Measurements from ENCODE around the gene CGNL1.

The CGNL1 gene

DNA sequence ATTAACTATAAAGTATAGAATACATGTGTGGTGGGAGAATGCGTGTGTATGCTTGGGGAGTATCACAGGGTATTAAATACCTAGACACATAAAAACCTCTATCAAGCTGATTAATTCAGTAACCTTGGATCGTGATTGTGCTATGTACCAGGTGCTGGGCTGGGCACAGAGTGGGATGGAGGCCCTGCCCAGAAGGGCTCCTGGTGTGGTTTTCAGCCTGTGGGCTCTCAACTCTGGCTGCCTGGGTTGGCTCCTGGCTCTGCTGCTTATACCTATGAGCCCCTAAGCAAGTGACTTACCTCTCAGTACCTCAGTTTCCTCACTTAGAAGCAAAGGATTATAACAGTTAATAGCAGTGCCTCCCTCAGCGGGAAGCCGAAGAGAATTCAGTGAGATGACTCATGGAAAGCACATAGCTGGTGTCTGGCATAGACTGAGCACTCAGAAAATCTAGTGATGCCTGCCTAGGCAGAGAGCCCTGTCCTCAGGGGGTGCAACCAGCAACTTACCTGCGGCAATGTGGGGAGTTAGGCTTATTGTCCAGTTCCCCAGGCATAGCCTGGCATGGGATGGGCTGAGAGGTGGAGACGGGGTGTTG, 124.8 kb downstream of the CGNL1 start:
- DNase-seq, result no peak

DNA sequence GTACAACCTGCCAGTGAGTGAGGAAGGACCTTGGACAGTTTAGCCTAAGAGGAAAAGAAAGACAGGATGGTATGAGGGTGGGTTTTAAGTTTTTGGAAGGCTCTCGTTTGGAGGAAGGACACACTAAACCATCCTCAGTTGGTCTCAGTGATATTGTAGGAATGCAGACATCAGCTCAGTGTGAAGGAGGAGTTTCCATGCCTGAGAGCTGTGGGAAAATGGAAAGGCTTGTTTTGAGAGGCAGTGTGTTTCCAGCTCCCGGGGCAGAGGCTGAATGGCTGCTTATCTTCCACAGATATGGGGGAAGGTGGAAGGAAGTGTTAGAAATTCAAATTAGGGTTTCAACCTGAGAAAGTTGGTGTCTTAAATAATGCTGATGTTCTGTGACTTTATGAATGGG, 125.8 kb downstream of the CGNL1 start:
- no peak for DNase-seq

DNA sequence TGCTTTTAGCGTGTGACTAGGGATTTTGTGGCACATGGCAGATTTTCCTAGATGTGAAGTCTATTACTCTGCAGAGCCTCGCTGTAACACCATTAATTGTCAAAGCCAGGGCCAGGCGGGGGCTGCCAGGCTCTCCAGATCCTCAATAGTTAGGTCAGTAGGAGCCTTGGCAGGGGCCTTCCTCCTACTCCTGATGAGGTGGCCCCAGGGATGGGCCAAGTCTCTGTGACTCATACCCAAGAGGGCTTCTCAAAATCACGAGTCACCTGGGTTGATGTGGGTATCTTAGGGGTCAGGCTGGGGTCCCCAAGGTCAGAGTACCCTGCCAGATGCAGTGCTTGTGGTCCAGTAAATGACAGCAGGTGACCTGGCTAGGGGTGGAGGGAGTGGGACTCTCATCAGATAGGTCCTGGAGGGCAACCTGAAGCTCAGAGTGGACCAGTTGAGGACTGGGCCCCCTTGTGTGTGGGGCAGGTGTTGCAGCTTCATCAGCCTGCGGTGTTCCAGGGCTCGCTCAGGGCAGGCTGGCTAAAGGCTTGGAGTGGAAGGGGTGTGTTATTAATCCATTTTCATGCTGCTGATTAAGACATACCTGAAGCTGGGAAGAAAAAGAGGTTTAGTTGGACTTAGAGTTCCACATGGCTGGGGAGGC, 126.9 kb downstream of the CGNL1 start:
- DNase-seq, result no peak

DNA sequence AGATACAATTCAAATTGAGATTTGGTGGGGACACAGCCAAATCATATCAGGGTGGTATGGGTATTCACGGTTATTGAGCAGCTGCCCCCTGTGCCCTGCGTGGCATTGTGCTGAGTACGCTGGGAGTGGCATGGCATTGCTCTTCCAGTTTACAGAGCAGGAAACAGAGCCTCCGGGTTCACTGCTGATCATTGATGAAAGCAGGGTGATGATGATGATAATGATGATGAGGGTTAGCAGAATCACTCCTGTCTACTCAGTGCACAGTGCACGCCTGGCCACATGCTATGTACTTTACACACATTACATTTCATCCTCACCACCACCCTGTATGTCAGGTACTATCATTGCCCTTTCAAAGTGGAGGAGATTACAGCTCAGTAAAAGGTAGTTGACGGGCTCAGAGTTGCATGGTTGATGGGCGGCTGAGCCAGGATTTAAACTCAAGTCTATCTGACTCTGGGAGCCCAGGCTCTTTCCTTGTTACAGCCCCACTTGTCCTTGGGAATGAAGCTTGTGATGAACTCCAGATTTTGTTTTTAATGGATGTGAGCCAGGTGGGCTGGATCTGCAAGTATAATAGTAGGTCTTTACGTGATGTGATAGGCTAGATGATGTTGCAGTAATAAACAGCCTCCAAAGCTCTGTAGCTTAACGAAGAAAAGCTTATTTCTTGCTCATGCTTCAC, 127.8 kb downstream of the CGNL1 start:
- no peak for DNase-seq

DNA sequence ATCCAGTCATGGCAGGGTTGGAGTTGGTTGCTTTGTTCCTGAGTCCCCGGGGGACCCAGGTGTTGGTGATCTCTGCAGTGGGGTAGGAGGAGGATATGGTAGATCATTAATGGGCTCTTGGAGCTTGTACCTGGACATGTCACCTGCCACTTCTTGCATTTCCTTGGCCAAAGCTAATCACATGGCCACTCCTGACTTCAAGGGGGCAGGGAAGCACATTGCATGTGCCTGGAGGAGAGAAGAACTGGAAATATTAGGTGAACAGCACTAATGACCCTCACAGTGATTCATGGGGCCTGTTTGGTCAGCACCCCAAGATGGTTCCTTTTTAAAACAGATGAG, 128.3 kb downstream of the CGNL1 start:
- DNase-seq, result no peak

DNA sequence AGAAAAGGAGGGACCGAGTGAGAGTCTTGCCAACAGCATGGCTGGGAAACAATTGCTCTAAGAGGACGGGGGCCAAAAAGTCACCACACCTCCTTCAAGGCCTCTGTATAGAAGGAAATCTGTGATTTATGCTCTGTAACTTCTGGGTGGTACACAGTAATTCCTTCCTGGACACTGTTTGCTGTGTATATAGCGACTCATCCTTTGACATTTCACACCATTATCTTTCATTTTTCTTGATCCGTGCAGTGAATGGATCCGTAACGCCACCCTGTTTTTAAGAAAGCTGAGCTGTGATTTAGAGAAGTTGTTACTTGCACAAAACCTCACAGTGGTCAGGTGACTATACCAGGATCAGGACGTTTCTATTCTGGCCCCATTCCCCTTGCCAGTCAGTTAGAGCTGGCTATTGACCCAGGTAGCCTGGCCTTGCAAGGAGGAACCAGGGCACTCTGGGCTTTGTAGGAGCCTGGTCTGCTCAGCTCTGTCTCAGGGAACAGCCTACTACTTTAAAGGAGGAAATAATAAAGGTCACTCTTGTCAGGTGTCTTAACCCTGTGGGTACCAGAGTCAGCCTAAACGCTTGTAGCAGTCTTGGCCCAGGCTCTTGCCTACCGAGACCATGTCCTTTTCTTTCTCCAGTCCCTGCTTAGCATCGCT, 128.9 kb downstream of the CGNL1 start:
- no peak for DNase-seq

DNA sequence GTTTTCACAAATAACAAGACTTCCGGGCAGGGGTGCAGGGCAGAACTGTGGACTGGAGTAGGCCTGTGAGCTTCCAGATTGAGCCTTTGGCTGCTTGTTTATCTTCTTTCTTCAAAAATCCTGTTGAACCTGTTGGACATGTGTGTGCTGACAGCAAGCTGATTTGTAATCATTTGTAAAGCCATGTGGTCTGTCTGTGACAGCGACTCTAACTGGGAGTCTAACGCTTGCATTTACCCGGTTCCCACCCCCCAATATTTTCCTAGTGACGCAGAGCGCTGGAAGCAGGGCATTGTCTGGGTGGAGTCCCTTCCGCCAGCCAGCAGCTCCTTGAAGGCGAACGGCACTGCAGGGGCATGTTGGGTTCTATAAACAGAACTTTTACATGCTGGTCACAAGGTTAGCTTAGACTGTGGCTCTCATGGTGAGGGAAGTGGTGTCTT, 129.7 kb downstream of the CGNL1 start:
- no peak for DNase-seq

DNA sequence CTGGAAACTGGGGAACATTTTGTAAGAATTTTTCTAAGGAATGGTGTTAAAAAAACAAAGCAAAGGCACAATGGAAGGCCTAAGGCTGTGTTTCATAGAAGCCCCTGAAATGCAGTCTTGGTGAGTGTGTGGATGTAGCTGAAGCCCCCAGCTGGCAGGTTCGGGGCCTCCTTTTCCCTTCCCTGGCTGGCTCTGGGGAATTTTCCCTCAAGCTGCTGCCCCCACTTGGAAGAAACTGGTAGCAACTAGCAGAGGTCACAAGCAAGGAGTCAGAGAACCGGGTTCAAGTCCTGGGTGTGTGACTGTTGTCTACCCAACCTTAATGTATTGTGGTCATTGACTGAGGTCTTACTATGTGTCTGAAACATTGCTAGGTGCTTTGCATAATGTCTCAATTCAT, 130.1 kb downstream of the CGNL1 start:
- DNase-seq, result no peak

DNA sequence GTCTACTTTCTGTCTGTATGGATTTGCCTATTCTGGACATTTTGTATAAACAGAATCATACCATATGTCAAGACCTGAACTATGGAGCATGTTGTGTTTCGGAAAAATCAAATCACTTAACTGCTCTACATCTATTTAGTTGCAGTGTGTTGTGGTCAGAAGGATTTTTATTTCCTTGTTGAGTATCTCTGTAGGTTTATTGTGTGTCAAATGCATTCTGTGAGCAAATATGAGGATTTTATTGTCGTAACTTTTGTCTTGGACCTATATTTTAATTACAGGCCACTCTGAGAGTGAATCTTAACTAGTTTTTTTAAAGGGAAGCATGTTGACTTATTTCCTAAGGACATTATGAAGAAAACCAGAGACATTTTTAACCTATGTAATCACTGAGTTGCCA, 130.8 kb downstream of the CGNL1 start:
- DNase-seq, result no peak

DNA sequence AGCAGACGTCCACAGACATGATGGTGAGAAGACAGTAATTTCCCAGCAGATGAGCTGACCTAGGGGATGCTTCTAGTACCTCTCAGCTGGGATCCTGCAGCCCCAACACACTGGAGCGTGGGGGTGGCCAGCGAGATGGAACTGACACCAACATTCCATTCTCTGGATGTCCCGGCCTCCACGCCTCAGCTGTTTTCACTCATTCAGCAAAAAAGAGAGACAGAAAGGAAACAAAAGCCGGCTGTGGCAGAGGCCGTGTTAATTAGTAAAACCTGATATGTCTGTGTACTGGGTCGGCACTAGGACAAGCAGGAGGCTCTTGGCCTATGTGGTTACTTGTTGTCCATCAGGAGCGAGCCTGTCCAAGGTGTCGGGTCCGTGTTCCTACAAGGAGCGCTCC, 132.8 kb downstream of the CGNL1 start:
- DNase-seq, result no peak

DNA sequence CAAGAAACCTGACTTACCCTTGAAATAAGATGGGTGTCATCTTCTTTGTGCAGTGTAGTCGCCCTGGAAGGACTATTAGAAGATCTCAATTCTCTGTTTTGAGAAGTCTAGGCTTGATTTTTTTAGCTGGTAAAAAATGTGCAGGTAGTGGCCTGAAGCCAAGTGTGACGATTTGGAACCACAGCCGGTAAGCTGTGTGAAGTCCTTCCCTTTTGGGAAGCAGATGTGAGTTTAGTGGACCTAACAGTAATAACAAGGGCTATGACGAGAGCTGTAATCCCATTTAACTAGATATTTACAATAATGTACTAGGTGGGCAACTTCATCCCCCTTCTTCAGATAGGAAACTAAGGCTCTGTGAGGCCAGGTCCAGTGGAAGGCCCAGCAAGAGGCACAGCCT, 133.7 kb downstream of the CGNL1 start:
- DNase-seq, result no peak

DNA sequence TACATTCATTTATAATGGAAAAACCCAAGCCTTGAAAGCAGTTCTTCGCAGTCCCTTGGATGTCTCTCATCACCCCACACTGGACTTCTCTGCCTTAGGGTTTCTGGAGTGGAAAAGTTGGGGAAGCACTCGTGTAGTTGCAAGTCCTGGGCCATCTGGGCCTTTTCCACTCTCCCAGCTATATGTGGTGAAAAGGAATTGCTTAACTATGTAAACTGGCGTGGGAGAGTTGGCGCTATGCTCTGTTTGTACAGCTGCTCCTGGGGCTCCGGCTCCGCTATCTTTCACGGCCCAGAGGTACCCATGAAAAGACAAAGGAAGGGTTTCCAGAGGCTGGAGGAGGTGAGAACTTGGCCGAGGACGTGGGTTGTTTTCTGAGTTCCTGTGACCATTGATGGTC, 134.3 kb downstream of the CGNL1 start:
- no peak for DNase-seq

DNA sequence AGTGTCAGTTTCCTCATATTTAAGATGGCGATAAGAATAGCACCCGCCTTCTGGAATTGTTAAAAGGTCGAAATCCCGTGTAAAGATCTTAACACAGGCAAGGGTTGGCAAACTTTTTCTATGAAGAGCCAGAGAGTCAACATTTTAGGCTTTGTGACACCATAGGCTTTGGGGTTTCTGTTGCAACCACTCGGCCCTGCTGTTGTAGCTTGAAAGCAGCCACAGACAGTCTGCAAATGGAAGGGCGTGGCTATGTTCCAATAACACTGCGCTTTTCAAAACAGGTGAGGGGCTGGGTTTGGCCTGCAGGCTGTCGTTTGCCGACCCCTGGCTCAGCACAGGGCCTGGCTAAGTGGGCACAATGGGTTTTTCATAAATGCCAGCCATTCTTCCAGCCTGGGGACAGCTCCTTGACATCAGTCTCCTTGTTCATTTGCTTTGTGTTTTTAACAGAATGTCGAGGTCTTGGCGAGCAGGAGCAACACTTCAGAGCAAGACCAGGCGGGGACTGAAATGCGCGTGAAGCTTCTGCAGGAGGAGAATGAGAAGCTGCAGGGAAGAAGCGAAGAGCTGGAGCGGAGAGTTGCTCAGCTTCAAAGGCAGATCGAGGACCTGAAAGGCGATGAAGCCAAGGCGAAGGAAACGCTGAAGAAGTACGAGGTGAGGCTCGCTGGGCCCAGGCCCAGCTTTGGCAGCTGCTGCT, 140.2 kb downstream of the CGNL1 start:
- no peak for DNase-seq

DNA sequence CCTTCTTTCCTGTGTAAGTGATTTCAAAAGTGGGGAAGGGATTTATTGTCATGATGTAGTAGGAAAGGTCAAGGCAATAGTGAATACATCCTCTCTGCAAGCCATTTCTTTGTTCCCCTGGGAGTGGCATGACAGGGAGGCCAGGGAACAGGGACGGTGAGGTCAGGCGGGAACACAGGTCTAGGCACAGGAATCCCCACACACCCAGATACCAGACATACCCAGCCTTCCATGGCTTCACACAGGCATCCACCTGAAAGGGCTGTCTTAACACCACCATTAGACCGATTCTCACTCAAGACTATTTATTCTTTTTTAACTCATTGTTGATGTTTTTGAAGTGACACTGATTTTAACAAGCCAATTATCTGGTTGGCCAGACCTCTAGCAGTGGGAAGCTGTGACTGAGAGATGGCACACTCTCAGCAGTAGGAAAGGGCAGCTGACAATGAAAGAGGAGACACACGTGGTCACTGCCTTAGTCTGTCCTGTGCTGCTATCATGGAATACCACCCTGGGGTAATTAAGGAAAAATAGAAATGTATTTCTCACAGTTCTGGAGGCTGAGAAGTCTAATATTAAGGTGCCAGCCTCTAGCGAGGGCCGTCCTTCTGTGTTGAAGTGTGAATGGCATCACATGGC, 140.8 kb downstream of the CGNL1 start:
- DNase-seq, result no peak

DNA sequence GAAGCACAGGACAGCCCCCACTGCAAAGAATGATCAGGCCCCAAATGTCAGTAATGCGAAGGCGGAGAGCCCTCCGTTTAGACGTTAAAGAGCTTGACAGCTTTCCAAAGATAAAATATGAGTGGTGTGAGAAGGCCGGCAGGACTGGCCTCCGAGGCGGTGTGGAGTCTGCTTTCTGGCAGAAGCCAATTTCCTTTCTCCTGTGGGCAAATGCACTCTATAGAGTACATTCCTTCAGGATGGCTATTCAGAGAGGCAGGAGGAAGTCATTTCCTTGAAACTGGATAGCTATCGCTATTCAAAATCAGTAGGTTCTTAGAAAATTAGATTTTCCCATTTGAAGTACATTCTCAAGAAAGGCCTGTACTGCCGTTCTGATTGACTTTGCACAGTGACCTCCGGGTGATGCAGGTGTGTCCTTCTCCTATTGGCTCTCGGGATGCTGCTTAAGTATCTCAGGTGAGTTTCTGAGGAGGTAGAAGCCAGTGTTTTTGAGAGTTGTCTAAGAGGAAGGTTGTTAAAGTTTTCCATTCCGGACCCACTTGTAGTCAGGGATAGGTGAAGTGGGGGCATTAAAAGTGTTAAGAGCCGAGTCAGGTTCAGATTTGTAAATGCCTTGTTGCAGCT, 142.6 kb downstream of the CGNL1 start:
- DNase-seq, result no peak

DNA sequence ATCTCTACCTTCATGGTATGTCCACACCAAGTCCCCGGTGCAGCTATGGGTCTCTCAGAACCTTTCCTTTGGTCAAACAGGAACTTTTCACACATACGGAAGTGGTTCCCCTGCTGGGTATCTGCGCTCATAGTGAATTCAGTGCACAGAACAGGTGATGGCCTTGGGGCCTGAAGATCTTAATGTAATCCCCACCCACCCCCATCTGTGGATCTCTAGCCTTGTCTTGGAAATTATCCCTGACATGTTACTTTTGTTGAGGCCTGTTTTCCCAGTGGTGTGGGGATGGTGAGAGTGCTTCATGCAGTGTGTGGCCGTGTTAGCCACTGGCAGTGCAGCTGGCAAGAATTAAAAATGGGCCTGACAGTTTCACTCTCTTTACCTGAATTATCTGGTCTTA, 143.5 kb downstream of the CGNL1 start:
- DNase-seq, result no peak

DNA sequence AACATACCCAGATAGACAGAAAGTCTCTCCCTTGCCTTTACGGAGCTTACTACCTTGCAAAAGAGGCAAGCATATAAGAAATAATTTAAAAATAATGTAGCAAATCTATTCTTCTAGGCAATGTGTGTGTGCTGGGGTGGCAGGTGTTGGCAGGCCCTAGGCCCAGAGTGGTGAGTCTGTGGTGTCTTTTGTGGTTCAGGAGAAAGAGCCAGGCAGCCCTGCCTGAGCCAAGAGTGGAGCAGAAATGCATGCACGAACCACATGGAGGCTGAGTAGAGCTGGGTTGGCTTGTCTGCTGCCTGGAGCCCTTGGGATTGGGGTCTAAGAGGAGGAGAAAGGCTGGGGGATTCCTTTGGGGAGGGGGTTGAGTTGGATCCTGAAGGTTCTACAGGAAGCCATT, 145.2 kb downstream of the CGNL1 start:
- DNase-seq, result no peak

DNA sequence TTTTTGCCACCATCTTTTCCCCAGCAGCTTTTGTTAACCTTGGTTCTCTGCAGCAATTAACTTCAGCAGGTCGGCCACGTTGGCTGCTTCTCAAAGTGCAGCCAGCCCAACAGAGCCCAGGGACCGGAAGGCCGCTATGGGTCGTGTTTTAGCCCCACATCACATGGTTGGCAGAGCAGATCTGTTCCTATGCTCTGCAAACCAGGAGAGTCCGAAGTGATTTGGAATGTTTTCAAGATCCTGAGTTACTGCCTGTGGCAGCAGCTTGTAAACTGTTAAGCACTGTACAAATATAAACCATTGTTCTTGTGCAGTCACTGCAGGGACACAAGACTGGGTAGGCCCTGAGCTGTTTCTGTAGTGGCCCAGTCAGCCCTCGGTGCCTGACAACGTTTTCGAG, 145.8 kb downstream of the CGNL1 start:
- DNase-seq, result no peak

DNA sequence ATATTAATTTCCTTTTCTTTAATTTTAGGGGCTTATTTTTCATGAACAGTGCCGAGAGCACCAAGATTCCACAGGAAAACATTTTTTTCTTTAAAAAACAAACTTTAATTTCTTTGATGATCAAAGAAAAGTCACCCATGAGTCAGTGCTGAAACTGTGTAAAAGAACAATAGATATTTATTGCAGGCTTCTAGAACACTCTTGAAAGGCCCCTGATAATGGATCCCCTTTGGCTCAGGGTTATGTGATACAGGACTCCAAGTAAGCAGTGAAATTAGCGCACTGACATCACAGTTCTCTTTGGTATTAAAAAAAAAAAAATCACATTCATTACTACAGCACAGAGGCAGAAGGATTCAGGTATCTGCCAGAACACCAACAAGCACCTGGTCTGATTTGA, 149.3 kb downstream of the CGNL1 start:
- no peak for DNase-seq

DNA sequence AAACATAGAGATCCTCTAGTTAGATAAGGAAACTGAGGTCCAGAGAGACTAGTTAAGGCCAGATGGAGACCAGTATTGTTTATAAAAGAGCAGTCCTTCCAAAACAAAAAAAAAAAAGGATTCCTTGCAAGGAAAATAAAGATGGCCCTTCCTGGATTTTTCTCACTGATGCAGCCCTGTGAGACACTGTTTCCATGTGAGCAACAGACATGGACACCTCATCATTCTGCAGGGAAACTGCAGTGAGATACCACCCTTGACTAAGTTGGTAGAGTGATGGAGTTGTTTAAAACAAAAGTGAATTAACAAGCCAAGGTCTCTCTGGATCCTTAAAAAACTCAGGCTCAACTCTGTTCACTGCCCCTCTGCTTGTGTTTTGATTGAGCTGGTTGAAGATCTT, 149.8 kb downstream of the CGNL1 start:
- DNase-seq, result no peak

DNA sequence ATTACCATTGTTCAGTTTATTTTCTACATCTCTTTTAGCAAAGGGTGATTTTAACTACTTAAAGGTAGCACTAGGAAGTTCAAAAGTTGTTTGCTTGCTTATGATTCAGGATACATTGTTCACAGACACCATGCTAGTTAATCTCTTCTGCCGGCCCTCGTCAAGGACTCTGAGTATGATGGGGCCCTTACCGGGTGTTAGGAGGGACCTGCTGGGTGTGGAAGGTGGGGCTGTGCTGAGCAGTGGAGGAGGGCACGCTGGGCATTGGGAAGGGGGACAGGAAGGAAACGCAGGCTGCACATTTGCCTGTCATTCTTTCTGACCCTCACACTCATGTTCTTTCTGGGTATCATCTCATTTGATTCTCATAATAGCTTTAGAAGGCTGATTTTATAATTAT, 150.3 kb downstream of the CGNL1 start:
- DNase-seq, result no peak

DNA sequence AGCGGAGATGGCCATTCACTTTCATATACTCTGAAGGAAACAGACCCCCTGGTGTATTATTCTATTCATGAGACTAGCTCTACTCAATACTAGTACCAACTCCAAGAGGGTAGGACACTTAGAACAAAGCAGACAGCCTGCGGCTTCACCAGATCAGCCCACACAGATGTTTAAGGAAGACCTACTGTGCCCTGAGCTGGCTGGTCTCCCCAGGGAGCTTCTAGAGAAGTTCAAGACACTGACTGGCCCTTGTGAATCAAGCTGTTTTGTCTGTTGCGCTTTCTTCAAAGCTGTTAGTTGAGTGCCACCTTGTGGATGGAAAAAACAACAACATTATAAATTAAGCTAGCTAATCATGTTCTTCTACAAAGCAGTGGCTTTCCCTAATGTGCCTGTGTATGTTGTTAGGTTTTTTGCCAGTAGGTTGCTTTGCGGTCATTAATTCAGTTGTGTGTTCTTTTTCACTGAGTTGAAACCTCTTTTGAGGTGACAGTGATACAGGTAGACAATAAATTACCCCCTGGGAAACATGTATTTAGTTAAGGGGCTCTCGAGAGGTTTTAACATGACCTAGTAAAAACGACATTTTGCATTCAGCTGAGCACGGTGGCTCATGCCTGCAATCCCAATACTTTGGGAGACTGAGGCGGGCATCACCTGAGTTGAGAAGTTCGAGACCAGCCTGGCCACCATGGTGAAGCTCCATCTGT, 151.2 kb downstream of the CGNL1 start:
- no peak for DNase-seq

Measured in activated naive CD4-positive, alpha-beta T cell treated with anti-CD3 and anti-CD28 coated beads, Interleukin-2, amount 50 U/mL, for 16 hours (primary cell).